HepG2 (cell line): ENCODE results near the gene MAP2K1. TPM values are rescaled to one million over a fixed set of nuclear protein-coding genes. Genes with fewer than 3 reads are reported as not detected.

ENCODE experiments used
- JDP2 ChIP-seq: sonication (generic); formaldehyde crosslinking; IDR thresholded peaks from 2 replicates; pipeline ENCODE4 v1.8.1; 2022; ENCODE audit warnings: missing genetic modification reagents, borderline replicate concordance
- MTF2 ChIP-seq: sonication (generic); formaldehyde crosslinking; IDR thresholded peaks from 2 replicates; pipeline ENCODE4 v1.5.0; 2020; ENCODE audit warnings: missing genetic modification reagents, borderline replicate concordance
- SOX13 ChIP-seq, 3 experiments: fragments of 450-650 bp in 1 of 3; sonication (generic) in 1 of 3; formaldehyde crosslinking in 1 of 3; IDR thresholded peaks in 2 of 3; conservative IDR thresholded peaks in 1 of 3; 2 replicates each; pipeline versions ENCODE4 v1.5.0 to v1.6.1; 2016 to 2020; ENCODE audit warnings: antibody characterized with exemption in 1 of 3, mild to moderate bottlenecking in 1 of 3, missing compliant biosample characterization in 1 of 3, missing genetic modification reagents in 1 of 3, moderate library complexity in 1 of 3
- SP5 ChIP-seq: IDR thresholded peaks from 2 replicates; pipeline ENCODE4 v1.6.1; 2016; ENCODE audit warnings: low read depth, borderline replicate concordance
- TBP ChIP-seq: sonication (generic); formaldehyde crosslinking; IDR thresholded peaks from 2 replicates; pipeline ENCODE4 v1.5.0; 2020; ENCODE audit warnings: missing genetic modification reagents
- THAP11 ChIP-seq: IDR thresholded peaks from 2 replicates; pipeline ENCODE4 v1.6.1; 2016; ENCODE audit warnings: missing biosample characterization, missing genetic modification reagents
- ZBTB25 ChIP-seq: IDR thresholded peaks from 2 replicates; pipeline ENCODE4 v1.6.1; 2018; ENCODE audit warnings: missing genetic modification reagents
- ZBTB49 ChIP-seq: sonication (generic); formaldehyde crosslinking; IDR thresholded peaks from 2 replicates; pipeline ENCODE4 v1.4.0; 2020; ENCODE audit warnings: missing genetic modification reagents, borderline replicate concordance
- ZFP1 ChIP-seq: IDR thresholded peaks from 2 replicates; pipeline ENCODE4 v1.6.1; 2016
- ZFP91 ChIP-seq: sonication (generic); formaldehyde crosslinking; IDR thresholded peaks from 2 replicates; pipeline ENCODE4 v1.9.0; 2022; ENCODE audit warnings: missing genetic modification reagents, mild to moderate bottlenecking, borderline replicate concordance
- ZHX2 ChIP-seq, 2 experiments: sonication (generic) in 1 of 2; formaldehyde crosslinking in 1 of 2; IDR thresholded peaks; 2 replicates each; pipeline versions ENCODE4 v1.6.1 to v1.9.0; 2014 to 2022; ENCODE audit warnings: antibody characterized with exemption in 1 of 2, borderline replicate concordance in 1 of 2, inconsistent platforms in 1 of 2, low read depth in 1 of 2, missing genetic modification reagents in 1 of 2
- ZNF253 ChIP-seq: sonication (generic); formaldehyde crosslinking; IDR thresholded peaks from 2 replicates; pipeline ENCODE4 v1.8.0; 2022; ENCODE audit warnings: mild to moderate bottlenecking, missing genetic modification reagents, borderline replicate concordance
- ZNF512 ChIP-seq: sonication (generic); formaldehyde crosslinking; IDR thresholded peaks from 2 replicates; pipeline ENCODE4 v1.4.0; 2020; ENCODE audit warnings: mild to moderate bottlenecking, missing genetic modification reagents
- polyA plus RNA-seq, 8 experiments: library from polyadenylated mRNA; depleted of rRNA in 3 of 8; stranded (reverse) in 7 of 8; unstranded in 1 of 8; fragments of >200 nt; fragmentation: Illumina TruSeq in 4 of 8; extraction: Trizol in 4 of 8; gene quantifications; 2 replicates each; pipeline versions ENCODE4 v1.2.1 to v1.2.3, GENCODE V29; 2011 to 2016; ENCODE audit warnings: low read depth in 4 of 8, missing spikeins in 1 of 8, mixed read lengths in 1 of 8; ENCODE audit not compliant: insufficient read depth in 1 of 8
- total RNA-seq, 5 experiments: library from RNA; depleted of rRNA; stranded (reverse); fragments of >200 nt; fragmentation: Illumina TruSeq; extraction: Trizol; gene quantifications; 2 replicates each; pipeline ENCODE4 v1.2.3, GENCODE V29; 2016; ENCODE audit warnings: low read depth in 1 of 5

The MAP2K1 gene
- total and polyA plus RNA-seq, 2 of the 13 experiments (the other 11 are each of a cell fraction or from before 2014, with no cell fraction given): 24.1 to 49.2 TPM

- TF ChIP-seq ZBTB49 (CRISPR knock-in tag): no peak; the same call in 1 of the 2 replicates
- no peak for TF ChIP-seq SOX13 (IDR thresholded peaks at IDR 0.05)
- peak in 1 of 2 experiments; percentile 31; a peak in 1 of 4 replicates for TF ChIP-seq SOX13 (CRISPR knock-in tag; conservative IDR thresholded peaks at IDR 0.05 in 1 of 2, IDR thresholded peaks at IDR 0.05 in 1 of 2)
- TF ChIP-seq ZHX2 (IDR thresholded peaks at IDR 0.05; ENCODE audit: low read depth): 0 out of 2 replicates have a peak, but pooled peaks have one; percentile 31
- TF ChIP-seq ZHX2 (CRISPR knock-in tag; IDR thresholded peaks at IDR 0.05; ENCODE audit: borderline replicate concordance): no peak
- TF ChIP-seq ZBTB25 (CRISPR knock-in tag): 0 out of 2 replicates have a peak, but pooled peaks have one; percentile 50
- TF ChIP-seq TBP (CRISPR knock-in tag): no peak
- TF ChIP-seq ZFP1 (CRISPR knock-in tag): peak; percentile 38; the same call in 1 of the 2 replicates
- TF ChIP-seq MTF2 (CRISPR knock-in tag): no peak
- peak; percentile 85 for TF ChIP-seq ZFP91 (CRISPR knock-in tag)
- TF ChIP-seq ZNF512 (CRISPR knock-in tag): no peak
- TF ChIP-seq SP5 (CRISPR knock-in tag): no peak
- TF ChIP-seq ZNF253 (CRISPR knock-in tag): no peak
- peak; percentile 80 for TF ChIP-seq THAP11 (CRISPR knock-in tag)
- no peak; the same call in 1 of the 2 replicates for TF ChIP-seq JDP2 (CRISPR knock-in tag)
These were observed 30.1 kb upstream of the MAP2K1 start, which contains the start of gene TIPIN (continued) for GRCh38 chr15:66356359-66357236.
